ENCODE results near the gene ZNF92.
"Not testable (repeated sequence)": the region's sequence is repeated elsewhere in the genome, so short reads cannot be mapped to it uniquely, and the experiment has no call there.

The ZNF92 gene

GRCh38 chr7:65429642-65430343, 56.1 kb downstream of the ZNF92 start:
- no peak for DNase-seq

- no peak for DNase-seq
Observed at GRCh38 chr7:65430344-65431186, 56.9 kb downstream of the ZNF92 start.

GRCh38 chr7:65434307-65434706, 60.7 kb downstream of the ZNF92 start:
- no peak for DNase-seq

GRCh38 chr7:65436163-65436562, 62.5 kb downstream of the ZNF92 start:
- no peak for DNase-seq

- DNase-seq: no peak
Observed at GRCh38 chr7:65438598-65438997, 64.9 kb downstream of the ZNF92 start.

- no peak for DNase-seq
Observed at GRCh38 chr7:65441010-65441409, 67.4 kb downstream of the ZNF92 start.

- DNase-seq: no peak
Observed at GRCh38 chr7:65444205-65444842, 70.7 kb downstream of the ZNF92 start.

- no peak for DNase-seq
Observed at GRCh38 chr7:65444899-65445823, 71.5 kb downstream of the ZNF92 start.

GRCh38 chr7:65447041-65447440, 73.4 kb downstream of the ZNF92 start:
- DNase-seq: not testable (repeated sequence)

- DNase-seq: no peak
Observed at GRCh38 chr7:65448816-65449504, 75.3 kb downstream of the ZNF92 start.

- no peak for DNase-seq
Observed at GRCh38 chr7:65449505-65449852, 75.8 kb downstream of the ZNF92 start.
